Measurements from ENCODE around the gene IMMP1L.

IMMP1L gene

GRCh38 chr11:31408201-31408600 is 101.2 kb downstream of the IMMP1L start:
- no peak for DNase-seq (ENCODE audit: low spot score)
- no peak for TF ChIP-seq CTCF (IDR thresholded peaks at IDR 0.05; ENCODE audit: extremely low read depth, missing control alignments)

DNA sequence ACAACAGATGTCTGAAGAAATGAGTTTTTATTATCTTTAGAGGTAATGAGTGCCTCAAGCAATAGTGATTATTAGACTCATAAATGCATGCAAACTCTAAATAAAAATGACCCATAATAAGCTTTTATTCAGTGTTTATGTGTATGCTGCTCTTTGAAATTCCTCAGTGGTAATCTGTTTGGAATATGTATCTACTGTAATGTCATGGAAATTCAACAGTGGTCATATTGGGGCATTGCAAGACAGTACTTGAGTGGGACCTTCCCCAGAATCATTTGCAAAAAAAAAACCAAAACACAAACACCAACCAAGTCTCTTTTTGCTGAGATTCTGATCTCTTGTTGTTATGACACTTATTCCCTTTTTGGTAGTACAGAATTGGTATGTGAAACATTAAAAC is 104.8 kb downstream of the IMMP1L start:
- DNase-seq (ENCODE audit: low spot score) = no peak
- no peak for TF ChIP-seq CTCF (IDR thresholded peaks at IDR 0.05; ENCODE audit: extremely low read depth, missing control alignments)

DNA sequence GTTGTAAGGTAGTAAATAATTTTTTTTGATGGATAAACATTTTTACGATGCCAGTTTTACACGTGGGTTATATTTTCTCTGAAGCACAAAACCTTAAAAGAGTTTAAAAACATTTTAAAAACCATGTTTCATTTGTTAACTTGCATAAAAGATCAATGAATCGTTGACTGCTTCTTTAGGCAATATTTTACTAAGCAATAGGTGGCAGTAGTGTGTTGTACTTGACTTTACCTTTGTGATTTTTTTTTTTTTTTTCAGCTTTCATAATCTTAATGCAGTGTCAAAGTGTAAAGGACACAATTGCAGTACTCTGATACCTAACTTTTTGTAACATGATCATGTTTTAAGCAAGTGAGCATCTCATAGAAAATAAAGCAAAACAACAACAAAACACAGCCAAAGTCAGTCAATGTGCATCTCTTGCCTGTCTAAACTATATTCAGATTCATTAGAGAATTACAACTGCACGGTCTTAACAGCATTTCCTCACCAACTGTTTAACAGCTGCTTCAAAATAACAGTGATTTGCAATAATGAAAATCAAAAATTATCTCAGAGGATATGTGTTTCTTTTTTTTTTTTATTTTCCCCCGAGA is 112.1 kb downstream of the IMMP1L start:
- DNase-seq (ENCODE audit: low spot score) = peak; percentile 25
- TF ChIP-seq CTCF (IDR thresholded peaks at IDR 0.05; ENCODE audit: extremely low read depth, missing control alignments) = peak; percentile 9

DNA sequence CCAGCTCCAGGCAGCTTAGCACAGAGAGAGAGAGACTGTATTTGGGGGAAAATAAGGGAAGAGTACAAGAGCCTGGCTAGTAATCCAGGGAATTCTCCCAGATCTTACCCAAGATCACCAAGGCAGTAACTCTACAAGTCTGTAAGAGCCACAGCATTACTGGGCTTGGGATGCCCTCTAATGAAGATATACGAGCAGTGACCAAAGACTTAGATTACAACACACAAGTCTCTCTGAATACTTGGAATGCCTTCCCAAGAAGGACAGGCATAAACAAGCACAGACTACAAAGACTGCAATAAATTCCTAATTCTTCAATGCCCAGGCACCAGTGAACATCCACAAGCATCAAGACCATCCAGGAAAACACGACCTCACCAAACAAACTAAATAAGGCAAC is 122.0 kb downstream of the IMMP1L start:
- no peak for DNase-seq (ENCODE audit: low spot score)
- TF ChIP-seq CTCF (IDR thresholded peaks at IDR 0.05; ENCODE audit: extremely low read depth, missing control alignments) = no peak

- no peak for DNase-seq (ENCODE audit: low spot score)
- TF ChIP-seq CTCF (IDR thresholded peaks at IDR 0.05; ENCODE audit: extremely low read depth, missing control alignments) = no peak
Observed at GRCh38 chr11:31383116-31383515, 126.3 kb downstream of the IMMP1L start.

Data from GM20000 (cell line).